ENCODE measurements around the gene RFWD3. TPM values are rescaled to one million over a fixed set of nuclear protein-coding genes. Genes with fewer than 3 reads are reported as not detected.
A peak's percentile ranks its signal among the peaks of the same experiment; 100 is the strongest.
"Not testable (repeated sequence)": the region's sequence is repeated elsewhere in the genome, so short reads cannot be mapped to it uniquely, and the experiment has no call there.

RFWD3 gene
- total RNA-seq, 4 donors from 2014 or later: 3.6 to 27.6 (median 20.0) TPM

- Histone ChIP-seq H3K27ac (no peak overlapping the region), H3K4me1 (no peaks in the 10 kb centered on the region), H3K36me3 (no peaks in the 10 kb centered on the region), H3K9me3 (no peaks in the 10 kb centered on the region), H3K27me3 (no peaks in the 10 kb centered on the region), H3K4me3 (no peak overlapping the region)
- DNase-seq: no peak
- intact Hi-C loops (cut with DNase I; ENCODE audit: low total_unique reads): no loop called here
- no peak for TF ChIP-seq POLR2A (IDR thresholded peaks at IDR 0.05)
- TF ChIP-seq, protein P1, sequence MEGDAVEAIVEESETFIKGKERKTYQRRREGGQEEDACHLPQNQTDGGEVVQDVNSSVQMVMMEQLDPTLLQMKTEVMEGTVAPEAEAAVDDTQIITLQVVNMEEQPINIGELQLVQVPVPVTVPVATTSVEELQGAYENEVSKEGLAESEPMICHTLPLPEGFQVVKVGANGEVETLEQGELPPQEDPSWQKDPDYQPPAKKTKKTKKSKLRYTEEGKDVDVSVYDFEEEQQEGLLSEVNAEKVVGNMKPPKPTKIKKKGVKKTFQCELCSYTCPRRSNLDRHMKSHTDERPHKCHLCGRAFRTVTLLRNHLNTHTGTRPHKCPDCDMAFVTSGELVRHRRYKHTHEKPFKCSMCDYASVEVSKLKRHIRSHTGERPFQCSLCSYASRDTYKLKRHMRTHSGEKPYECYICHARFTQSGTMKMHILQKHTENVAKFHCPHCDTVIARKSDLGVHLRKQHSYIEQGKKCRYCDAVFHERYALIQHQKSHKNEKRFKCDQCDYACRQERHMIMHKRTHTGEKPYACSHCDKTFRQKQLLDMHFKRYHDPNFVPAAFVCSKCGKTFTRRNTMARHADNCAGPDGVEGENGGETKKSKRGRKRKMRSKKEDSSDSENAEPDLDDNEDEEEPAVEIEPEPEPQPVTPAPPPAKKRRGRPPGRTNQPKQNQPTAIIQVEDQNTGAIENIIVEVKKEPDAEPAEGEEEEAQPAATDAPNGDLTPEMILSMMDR (IDR thresholded peaks at IDR 0.05): no peak
These were observed 12.1 kb downstream of the RFWD3 start for GRCh38 chr16:74654536-74655050.

- H3K36me3 ChIP-seq; H3K9me3 ChIP-seq; DNase-seq; intact Hi-C loops (cut with DNase I; ENCODE audit: low total_unique reads); H3K4me1 ChIP-seq; H3K4me3 ChIP-seq; H3K27me3 ChIP-seq; H3K27ac ChIP-seq: not testable (repeated sequence)
These were observed 13.8 kb downstream of the RFWD3 start for GRCh38 chr16:74652883-74653282.

DNA sequence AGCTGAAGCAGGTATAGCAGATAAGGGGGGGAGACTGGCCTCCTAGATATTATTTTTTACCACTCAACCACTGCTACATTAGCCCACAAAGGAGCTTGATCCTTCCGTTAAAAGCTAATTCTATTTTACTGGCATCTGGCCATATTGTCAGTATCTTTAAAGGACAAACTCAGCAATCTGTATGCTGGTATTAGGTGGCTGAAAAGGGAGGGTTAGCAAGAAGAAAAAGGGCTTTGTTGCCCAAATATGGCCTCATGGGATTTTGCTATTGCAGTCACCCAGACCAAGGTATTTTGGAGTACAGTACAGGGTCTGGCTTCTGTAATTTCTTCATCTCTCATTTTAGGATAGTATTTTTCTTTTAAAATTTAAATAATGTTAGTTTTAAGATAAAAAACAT is 14.4 kb downstream of the RFWD3 start:
- H3K27me3 ChIP-seq: no peaks in the 10 kb centered on the region
- H3K27ac ChIP-seq: no peak overlapping the region
- no peaks in the 10 kb centered on the region for H3K36me3 ChIP-seq
- intact Hi-C loops (cut with DNase I; ENCODE audit: low total_unique reads): no loop called here
- DNase-seq: no peak
- H3K4me3 ChIP-seq: no peak overlapping the region
- no peaks in the 10 kb centered on the region for H3K9me3 ChIP-seq
- TF ChIP-seq POLR2A (IDR thresholded peaks at IDR 0.05): no peak
- TF ChIP-seq, protein P1 (IDR thresholded peaks at IDR 0.05): no peak
- no peaks in the 10 kb centered on the region for H3K4me1 ChIP-seq

- intact Hi-C loops (cut with DNase I; ENCODE audit: low total_unique reads): no loop called here
- H3K36me3 ChIP-seq: no peaks in the 10 kb centered on the region
- H3K9me3 ChIP-seq: no peaks in the 10 kb centered on the region
- no peaks in the 10 kb centered on the region for H3K4me1 ChIP-seq
- TF ChIP-seq, protein P1 (IDR thresholded peaks at IDR 0.05): no peak
- TF ChIP-seq POLR2A (IDR thresholded peaks at IDR 0.05): no peak
- H3K27me3 ChIP-seq: no peaks in the 10 kb centered on the region
- no peak overlapping the region for H3K27ac ChIP-seq
- H3K4me3 ChIP-seq: no peak overlapping the region
- DNase-seq: no peak
These were observed 14.8 kb downstream of the RFWD3 start for GRCh38 chr16:74651841-74652240.

GRCh38 chr16:74650966-74651567 is 15.6 kb downstream of the RFWD3 start:
- no peaks in the 10 kb centered on the region for H3K36me3 ChIP-seq
- no peak for TF ChIP-seq POLR2A (IDR thresholded peaks at IDR 0.05)
- TF ChIP-seq, protein P1 (IDR thresholded peaks at IDR 0.05): peak in 1 of 4 experiments; percentile 15
- intact Hi-C loops (cut with DNase I; ENCODE audit: low total_unique reads): no loop called here

More at GRCh38 chr16:74650966-74651567, 15.6 kb downstream of the RFWD3 start:
- no peak for DNase-seq
- H3K4me3 ChIP-seq: no peak overlapping the region
- H3K27me3 ChIP-seq: no peaks in the 10 kb centered on the region
- H3K27ac ChIP-seq: no peak overlapping the region
- no peaks in the 10 kb centered on the region for H3K4me1 ChIP-seq
- no peaks in the 10 kb centered on the region for H3K9me3 ChIP-seq
